IPS-18c (cell line): Measurements from ENCODE around the gene SLC5A2.
"Not testable (repeated sequence)": the region's sequence is repeated elsewhere in the genome, so short reads cannot be mapped to it uniquely, and the experiment has no call there.

Experiments
- H3K4me3 ChIP-seq: 2 replicates; pipeline ENCODE4 v1.7.0; 2013; ENCODE audit warnings: low read depth, mild to moderate bottlenecking, low read length, moderate library complexity; ENCODE audit not compliant: insufficient read depth
- H3K9me3 ChIP-seq: one replicate; pipeline ENCODE4 v1.6.1; 2013; ENCODE audit warnings: mild to moderate bottlenecking, low read length, moderate library complexity; ENCODE audit not compliant: control insufficient read depth, insufficient read depth

Gene SLC5A2

DNA sequence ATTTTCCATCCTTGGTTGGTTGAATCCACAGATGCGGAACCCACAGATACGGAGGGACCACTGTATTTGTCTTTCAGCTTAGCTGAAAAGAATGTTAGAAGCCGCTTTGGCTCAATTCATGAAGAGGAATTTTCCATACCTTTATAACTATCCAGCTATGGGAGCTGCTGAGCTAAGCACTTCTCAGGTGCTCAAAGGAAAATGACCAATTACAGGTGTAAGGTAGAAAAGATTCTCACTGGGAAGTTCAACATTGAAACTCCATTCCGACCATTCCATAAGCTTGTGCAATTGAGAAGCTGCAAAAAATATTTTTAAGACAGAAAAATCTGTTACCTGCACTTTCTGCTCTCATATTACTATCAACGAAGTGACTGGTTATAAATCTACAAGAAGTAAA lies 47.5 kb downstream of the SLC5A2 start:
- peak overlapping the region; percentile 50; the same call in 1 of the 2 replicates for H3K4me3 ChIP-seq
- H3K9me3 ChIP-seq, result no peaks in the 10 kb centered on the region

DNA sequence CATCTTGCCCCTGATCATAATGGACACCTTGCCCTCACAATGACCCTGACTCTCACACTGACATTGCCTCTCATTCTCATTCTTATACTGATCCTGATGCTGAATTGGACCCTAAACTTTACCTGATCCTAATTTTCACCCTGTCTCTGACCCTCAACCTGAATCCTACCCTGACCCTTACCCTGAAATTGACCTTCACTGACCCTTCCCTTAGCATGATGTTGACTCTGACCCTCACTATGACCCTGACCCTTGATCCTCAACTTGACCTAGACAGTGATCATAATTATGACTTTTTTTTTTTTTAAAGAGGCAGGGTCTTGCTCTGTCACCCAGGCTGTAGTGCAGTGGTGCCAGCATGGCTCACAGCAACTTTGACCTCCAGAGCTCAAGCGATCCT lies 48.2 kb downstream of the SLC5A2 start:
- Histone ChIP-seq H3K9me3 (no peaks in the 10 kb centered on the region), H3K4me3 (no peak overlapping the region)

DNA sequence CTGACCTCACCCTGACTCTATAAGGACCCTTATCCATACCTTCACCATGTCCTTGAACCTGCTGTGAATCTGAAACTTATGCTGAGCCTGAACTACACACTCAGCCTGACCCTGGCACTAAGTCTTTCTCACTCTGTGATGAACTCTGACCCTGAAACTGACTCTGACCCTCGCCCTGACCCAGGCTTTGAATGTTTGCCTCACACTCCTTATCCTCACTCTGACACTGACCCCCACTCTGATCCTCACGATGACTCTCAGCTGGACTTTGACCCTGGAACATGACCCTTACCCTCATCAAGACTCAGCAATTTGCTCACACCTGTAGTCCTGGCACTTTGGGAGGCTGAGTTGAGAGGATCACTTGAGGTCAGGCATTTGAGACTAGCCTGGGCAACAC lies 49.2 kb downstream of the SLC5A2 start:
- Histone ChIP-seq H3K4me3 (no peak overlapping the region), H3K9me3 (no peaks in the 10 kb centered on the region)

DNA sequence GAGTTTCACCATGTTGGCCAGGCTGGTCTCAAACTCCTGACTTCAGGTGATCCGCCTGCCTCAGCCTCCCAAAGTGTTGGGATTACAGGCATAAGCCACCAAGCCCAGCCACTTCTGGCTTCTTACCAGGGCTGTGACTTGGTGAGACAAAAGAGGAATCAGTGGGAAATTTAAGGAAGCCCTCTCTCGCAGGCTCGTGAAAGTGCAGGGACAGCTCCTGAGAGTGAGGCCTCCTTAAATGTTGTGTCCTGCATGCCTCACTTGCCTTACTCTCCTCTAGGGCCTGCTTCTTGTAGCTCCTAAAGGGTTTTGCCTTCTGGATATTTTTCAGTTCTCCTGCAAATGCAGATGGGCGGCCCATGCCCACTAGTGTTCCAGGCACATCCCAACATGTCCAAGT lies 50.0 kb downstream of the SLC5A2 start:
- Histone ChIP-seq H3K9me3 (no peaks in the 10 kb centered on the region), H3K4me3 (no peak overlapping the region)

DNA sequence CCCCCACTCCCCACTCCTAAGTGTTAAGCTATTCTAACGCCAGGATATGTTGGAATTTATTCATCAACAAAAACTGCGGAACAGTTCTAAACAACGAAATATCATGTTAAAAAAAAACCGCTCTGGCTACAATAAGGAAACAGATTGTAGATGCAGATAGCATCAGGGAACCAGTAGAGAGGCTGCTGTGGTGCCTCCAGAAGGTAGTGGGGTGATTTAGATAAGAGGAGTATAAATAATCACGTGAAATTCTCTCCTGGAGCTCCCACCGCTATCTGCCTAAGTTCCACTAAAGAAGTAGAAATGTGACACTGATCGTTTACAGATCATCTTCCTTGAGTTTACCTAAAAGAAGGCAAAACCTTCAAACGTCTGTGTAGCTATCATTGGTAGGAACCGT lies 52.8 kb downstream of the SLC5A2 start:
- Histone ChIP-seq H3K4me3 (no peak overlapping the region; the same call in 1 of the 2 replicates), H3K9me3 (no peaks in the 10 kb centered on the region)

DNA sequence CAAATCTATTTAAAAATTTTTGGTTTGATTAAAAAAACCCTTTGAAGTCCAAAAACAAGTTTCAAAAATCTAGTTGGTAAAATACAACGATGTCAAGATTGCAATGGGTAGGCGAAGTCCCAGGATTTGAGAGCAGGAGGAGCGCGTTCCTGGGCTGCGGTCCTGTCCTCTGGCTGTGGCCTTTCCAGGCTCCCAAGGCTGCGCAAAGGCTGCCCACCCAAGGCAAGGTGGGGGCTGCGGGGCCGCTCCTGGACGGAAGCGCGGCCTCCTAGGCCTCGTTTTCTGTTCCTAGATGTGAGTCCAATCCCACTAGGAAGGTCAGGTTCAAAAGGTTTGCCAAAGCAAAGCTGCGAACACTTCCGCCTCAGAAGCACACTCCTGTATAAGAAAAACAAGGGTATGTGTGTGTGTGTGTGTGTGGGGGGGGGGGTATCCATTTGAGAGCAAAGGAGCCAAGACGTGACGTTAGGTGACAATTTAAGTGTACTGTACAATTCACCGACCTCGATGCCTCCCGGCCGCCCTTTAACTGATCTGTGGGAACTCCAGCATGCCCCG lies 54.0 kb downstream of the SLC5A2 start:
- H3K9me3 ChIP-seq, result no peaks in the 10 kb centered on the region
- peak overlapping the region; percentile 47; the same call in 1 of the 2 replicates for H3K4me3 ChIP-seq

DNA sequence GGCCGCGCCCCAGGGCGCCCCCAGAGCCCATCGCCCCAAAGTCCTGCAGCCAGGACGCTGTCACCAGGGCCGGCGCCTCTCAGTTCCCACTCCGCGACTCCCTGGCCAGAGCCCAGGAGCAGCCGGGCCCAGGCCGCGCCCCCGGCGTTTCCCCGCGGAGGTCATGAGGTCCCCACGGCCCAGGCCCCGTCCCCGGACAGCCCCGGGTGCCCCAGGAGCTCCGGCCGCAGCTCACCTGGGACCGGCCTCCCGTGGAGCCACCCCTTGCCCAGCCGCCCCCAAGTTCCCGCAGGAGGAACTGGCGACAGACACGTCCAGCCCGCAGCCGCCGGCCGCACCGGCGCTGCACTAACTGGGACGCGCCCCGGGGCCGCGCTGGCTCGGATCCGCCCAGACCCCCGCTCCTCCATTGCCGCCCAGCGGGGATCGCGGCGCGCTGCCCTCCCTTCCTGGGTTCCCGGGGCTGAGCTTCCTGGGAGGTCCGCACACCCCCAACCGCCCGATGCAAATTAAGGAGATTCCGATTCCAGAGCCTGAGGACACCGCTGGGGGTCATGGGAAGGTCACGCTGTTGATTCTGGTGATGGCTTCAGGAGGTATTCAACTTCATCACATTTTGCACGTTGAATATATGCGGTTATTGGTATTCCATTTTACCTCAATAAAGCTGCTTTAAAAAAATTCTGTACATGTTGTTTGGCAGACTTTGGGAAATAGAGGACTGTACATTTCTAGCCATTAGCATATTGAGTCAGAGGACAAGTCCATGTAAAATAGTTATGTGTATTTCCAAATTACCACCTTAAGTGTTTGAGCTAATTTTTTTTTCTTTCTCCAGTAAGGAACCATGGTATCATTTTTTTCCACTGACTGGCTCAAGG lies 54.7 kb downstream of the SLC5A2 start:
- H3K9me3 ChIP-seq, result no peaks in the 10 kb centered on the region
- peak overlapping the region; percentile 47; the same call in 1 of the 2 replicates for H3K4me3 ChIP-seq

DNA sequence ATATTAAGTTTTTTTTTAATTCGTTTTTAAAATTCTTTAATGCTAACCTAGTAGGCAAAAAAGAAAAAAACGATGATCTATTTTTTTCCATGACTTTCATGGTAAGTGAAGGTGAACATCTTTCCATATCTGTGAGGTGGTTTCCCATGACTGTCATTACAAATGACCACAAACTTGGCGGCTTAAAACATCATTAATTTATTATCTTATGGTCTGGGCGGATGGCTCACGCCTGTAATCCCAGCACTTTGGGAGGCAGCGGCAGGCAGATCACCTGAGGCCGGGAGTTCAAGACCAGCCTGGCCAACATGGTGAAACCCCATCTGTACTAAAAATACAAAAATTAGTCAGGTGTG lies 55.3 kb downstream of the SLC5A2 start:
- H3K4me3 ChIP-seq, result not testable (repeated sequence)

DNA sequence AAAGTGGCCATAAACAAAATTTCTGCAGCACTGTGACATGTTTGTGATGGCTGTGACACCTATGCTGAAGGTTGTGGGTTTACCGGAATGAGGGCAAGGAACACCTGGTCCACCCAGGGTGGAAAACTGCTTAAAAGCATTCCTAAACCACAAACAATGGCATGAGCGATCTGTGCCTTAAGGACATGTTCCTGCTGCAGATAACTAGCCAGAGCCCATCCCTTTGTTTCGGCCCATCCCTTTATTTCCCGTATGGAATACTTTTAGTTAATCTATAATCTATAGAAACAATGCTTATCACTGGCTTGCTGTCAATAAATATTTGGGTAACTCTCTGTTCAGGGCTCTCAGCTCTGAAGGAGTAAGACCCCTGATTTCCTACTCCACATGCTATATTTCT lies 56.8 kb downstream of the SLC5A2 start:
- not testable (repeated sequence) for H3K4me3 ChIP-seq, H3K9me3 ChIP-seq

More for the DNA sequence above, 55.3 kb downstream of the SLC5A2 start:
- not testable (repeated sequence) for H3K9me3 ChIP-seq
